Stimulated activated CD4-positive, alpha-beta T cell treated with anti-CD3 and anti-CD28 coated beads, Interleukin-12 subunit alpha, Interleukin-12 subunit beta, amount 100 ng/mL, for 24 hours (primary cell): ENCODE measurements around the gene MST1.

Experiments used
- DNase-seq, 2 experiments: peaks; one replicate each; pipeline ENCODE4 v3.0.0-alpha.2; 2020; ENCODE audit warnings: low read depth in 2 of 2

MST1 gene

GRCh38 chr3:49656541-49657112 is 32.6 kb downstream of the MST1 start:
- DNase-seq, result no peak

GRCh38 chr3:49655731-49656285 is 33.5 kb downstream of the MST1 start:
- DNase-seq, result no peak

GRCh38 chr3:49654955-49655556 is 34.2 kb downstream of the MST1 start:
- no peak for DNase-seq

GRCh38 chr3:49654176-49654825 is 35.0 kb downstream of the MST1 start:
- no peak for DNase-seq

GRCh38 chr3:49653621-49654020 is 35.7 kb downstream of the MST1 start:
- DNase-seq, result no peak

- DNase-seq, result no peak
Measured at GRCh38 chr3:49652903-49653415, 36.3 kb downstream of the MST1 start.

GRCh38 chr3:49652218-49652902 is 36.9 kb downstream of the MST1 start:
- DNase-seq, result no peak

- no peak for DNase-seq
Measured at GRCh38 chr3:49650637-49651036, 38.6 kb downstream of the MST1 start.

- no peak for DNase-seq
Measured at GRCh38 chr3:49650177-49650576, 39.1 kb downstream of the MST1 start.

GRCh38 chr3:49649576-49649975 is 39.7 kb downstream of the MST1 start:
- no peak for DNase-seq

- no peak for DNase-seq
Measured at GRCh38 chr3:49648354-49649019, 40.8 kb downstream of the MST1 start.

GRCh38 chr3:49647741-49648140 is 41.5 kb downstream of the MST1 start:
- DNase-seq, result no peak

- DNase-seq, result no peak
Measured at GRCh38 chr3:49646236-49646635, 43.0 kb downstream of the MST1 start.

- no peak for DNase-seq
Measured at GRCh38 chr3:49644684-49645083, 44.6 kb downstream of the MST1 start.

- no peak for DNase-seq
Measured at GRCh38 chr3:49642708-49643145, 46.5 kb downstream of the MST1 start.

GRCh38 chr3:49641921-49642707 is 47.2 kb downstream of the MST1 start:
- no peak for DNase-seq

GRCh38 chr3:49641292-49641691 is 48.0 kb downstream of the MST1 start:
- DNase-seq, result no peak

GRCh38 chr3:49639551-49639950 is 49.7 kb downstream of the MST1 start:
- no peak for DNase-seq

- no peak for DNase-seq
Measured at GRCh38 chr3:49638445-49638844, 50.8 kb downstream of the MST1 start.

GRCh38 chr3:49636883-49637609 is 52.2 kb downstream of the MST1 start:
- DNase-seq, result no peak
